GM10248 (cell line): ENCODE results near the gene SH3RF3.

Experiments
- CTCF ChIA-PET: fragments of 300-600 bp; sonication (Branson Sonifier 250); formaldehyde crosslinking; extraction: SDS; loops from one replicate; lab custom pipeline; 2021; ENCODE audit warnings: antibody characterized with exemption; lab: Yijun Ruan, JAX
- POLR2A ChIA-PET: fragments of 350-650 bp; sonication (Branson Sonifier 250); formaldehyde crosslinking; extraction: SDS; loops from one replicate; lab custom pipeline; 2020; ENCODE audit warnings: antibody characterized with exemption; lab: Yijun Ruan, JAX
- DNase-seq: peaks from one replicate; pipeline ENCODE4 v3.0.0; 2012; ENCODE audit errors: extremely low spot score
- TF ChIP-seq, protein P1 (sequence below): IDR thresholded peaks from 2 replicates; pipeline ENCODE4 v1.5.1; 2012; ENCODE audit warnings: mild to moderate bottlenecking, low read depth; ENCODE audit errors: extremely low read depth, missing control alignments, control extremely low read depth

The SH3RF3 gene

DNA sequence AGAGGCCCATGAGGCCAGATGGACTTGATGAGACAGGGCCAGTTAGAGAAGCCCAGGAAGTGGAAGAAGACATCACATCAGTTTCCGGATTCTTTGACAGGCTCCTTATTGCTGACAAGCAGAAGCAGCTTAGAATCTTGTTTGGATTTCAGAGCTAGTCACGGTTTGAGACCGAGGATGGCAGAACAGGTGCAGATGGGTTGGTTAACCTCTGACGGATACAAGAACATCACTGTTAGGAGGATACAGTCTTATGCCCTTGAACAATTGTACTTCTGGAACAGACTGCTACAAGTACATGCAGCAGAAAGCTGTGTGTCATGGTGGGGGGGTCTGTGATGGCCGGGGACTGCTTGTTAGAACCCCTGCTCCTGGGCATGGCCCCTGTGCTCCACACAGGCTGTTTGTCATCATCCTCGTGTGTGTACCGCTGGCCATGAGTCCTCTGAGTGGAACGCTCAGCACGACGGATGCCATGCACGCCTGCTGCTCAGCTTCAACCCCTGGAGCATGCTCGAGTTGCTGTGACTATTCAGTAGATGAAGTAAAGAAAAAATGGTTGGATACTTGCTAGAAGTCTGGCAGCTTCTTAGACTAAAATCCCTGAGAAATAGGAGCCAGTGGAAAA lies 217.7 kb downstream of the SH3RF3 start:
- DNase-seq, result no peak
- TF ChIP-seq, protein P1, sequence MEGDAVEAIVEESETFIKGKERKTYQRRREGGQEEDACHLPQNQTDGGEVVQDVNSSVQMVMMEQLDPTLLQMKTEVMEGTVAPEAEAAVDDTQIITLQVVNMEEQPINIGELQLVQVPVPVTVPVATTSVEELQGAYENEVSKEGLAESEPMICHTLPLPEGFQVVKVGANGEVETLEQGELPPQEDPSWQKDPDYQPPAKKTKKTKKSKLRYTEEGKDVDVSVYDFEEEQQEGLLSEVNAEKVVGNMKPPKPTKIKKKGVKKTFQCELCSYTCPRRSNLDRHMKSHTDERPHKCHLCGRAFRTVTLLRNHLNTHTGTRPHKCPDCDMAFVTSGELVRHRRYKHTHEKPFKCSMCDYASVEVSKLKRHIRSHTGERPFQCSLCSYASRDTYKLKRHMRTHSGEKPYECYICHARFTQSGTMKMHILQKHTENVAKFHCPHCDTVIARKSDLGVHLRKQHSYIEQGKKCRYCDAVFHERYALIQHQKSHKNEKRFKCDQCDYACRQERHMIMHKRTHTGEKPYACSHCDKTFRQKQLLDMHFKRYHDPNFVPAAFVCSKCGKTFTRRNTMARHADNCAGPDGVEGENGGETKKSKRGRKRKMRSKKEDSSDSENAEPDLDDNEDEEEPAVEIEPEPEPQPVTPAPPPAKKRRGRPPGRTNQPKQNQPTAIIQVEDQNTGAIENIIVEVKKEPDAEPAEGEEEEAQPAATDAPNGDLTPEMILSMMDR, result no peak
- POLR2A ChIA-PET, result no interaction called here
- CTCF ChIA-PET, result no interaction called here

- TF ChIP-seq, protein P1, result no peak
- no peak for DNase-seq
- ChIA-PET POLR2A (no interaction called here), CTCF (no interaction called here)
These were observed 218.6 kb downstream of the SH3RF3 start for GRCh38 chr2:109347626-109348025.

DNA sequence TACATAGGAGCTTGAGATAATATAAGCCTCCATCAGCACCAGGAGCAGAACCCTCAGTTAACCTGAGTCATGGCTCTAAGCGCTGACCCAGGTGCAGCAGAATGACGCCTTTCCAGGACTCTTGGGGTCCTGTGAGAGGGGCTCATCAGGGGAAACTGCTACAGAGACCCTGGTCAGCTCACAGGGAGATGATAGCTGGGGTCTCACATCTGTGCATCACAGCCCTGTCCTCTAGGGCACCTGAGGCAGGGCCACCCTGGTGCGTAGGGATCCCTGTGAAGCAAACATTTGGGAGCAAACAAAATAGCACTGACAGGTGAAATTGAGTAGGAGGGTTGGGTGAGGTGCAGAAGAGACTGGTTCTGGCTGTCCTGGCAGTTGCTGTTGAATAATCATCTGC lies 219.2 kb downstream of the SH3RF3 start:
- CTCF ChIA-PET, result no interaction called here
- TF ChIP-seq, protein P1, result no peak
- POLR2A ChIA-PET, result no interaction called here
- no peak for DNase-seq

DNA sequence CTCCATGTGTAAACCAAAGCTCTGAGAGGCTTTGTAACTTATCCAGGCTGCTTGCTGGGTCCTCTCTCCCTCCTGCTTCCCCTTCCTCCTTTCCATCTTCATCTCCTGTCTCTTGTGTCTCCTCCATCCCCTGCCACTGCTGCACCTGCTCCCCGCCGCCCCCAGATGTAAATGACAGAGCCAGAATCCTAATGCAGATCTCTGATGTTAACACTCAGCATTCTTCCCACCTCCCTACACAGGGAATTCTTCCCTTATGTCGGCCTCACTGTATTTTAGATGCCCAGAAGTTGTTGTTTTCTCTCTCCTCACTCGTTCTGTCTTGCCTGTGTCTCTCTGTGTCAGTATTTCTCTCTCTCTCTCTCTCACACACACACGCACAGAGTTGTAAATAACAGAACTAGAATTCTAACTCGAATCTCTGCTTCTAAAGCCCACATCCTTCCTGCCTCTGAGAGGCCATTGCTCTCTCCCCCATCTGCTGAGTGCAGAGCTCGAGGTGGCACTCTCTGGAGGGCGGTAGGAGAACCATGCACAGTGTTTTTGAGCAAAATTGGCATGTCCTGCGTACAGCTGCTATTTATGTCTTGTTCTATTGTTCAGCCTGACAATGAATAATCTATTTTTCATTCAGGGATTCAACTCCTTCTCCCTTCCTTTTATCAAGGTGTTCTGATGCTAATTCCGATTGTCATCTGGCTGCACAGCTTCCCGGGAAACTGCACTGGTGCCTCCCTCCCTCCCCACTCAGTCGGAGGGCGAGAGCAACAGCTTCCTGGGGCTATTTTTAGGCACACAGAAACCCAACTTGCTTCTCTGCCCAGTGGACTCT lies 219.9 kb downstream of the SH3RF3 start:
- POLR2A ChIA-PET, result no interaction called here
- DNase-seq, result no peak
- CTCF ChIA-PET, result no interaction called here
- TF ChIP-seq, protein P1, result no peak

GRCh38 chr2:109349503-109350465 lies 220.8 kb downstream of the SH3RF3 start:
- TF ChIP-seq, protein P1, result no peak
- ChIA-PET POLR2A (no interaction called here), CTCF (no interaction called here)
- no peak for DNase-seq

- ChIA-PET CTCF (no interaction called here), POLR2A (no interaction called here)
- TF ChIP-seq, protein P1, result no peak
- no peak for DNase-seq
These were observed 221.5 kb downstream of the SH3RF3 start for GRCh38 chr2:109350526-109350925.
